Stimulated activated effector memory CD8-positive, alpha-beta T cell treated with anti-CD3 and anti-CD28 coated beads, Interleukin-12 subunit alpha, Interleukin-12 subunit beta, amount 100 ng/mL, for 72 hours (primary cell): ENCODE results near the gene GABBR2.

Source experiments
- ATAC-seq: fragments of 150-1000 bp; cut with Tn5 transposase; 2 replicates; pipeline ENCODE4 v1.10.0; 2021
- DNase-seq, 2 donors: peaks; one replicate each; pipeline ENCODE4 v3.0.0; 2021 to 2022; ENCODE audit warnings: low spot score in 2 of 2
- H3K27ac Mint-ChIP-seq: one replicate; pipeline ENCODE4 v1.8.0; 2022; ENCODE audit warnings: mild to moderate bottlenecking, mixed read lengths
- H3K36me3 Mint-ChIP-seq: one replicate; pipeline ENCODE4 v1.8.0; 2022; ENCODE audit warnings: mild to moderate bottlenecking, mixed read lengths
- H3K4me1 Mint-ChIP-seq: one replicate; pipeline ENCODE4 v1.8.0; 2022; ENCODE audit warnings: mixed read lengths
- H3K4me3 Mint-ChIP-seq: one replicate; pipeline ENCODE4 v1.8.0; 2022; ENCODE audit warnings: mild to moderate bottlenecking, mixed read lengths
- H3K9me3 Mint-ChIP-seq: one replicate; pipeline ENCODE4 v1.8.0; 2022; ENCODE audit warnings: mixed read lengths

The GABBR2 gene

DNA sequence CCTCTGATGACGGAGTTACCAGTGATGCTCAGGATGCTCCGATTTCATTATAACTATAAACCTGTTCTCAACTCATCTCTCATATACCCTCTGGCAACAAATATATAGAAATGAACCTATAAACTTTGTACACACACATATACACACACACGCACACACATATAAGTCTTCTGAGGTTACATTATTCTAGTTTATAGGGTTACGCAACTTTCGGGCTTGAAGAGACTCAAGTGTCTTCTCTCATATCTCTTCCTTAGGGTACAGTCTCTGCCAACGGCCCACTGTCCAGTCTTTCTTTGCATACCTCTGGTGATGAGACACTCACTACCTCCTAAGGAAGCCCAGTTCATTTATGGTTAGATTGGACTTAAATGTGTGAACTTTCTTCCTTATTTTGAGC lies 383.9 kb downstream of the GABBR2 start:
- Mint-ChIP-seq H3K4me1 (no peaks in the 10 kb centered on the region), H3K27ac (no peak overlapping the region), H3K9me3 (no peaks in the 10 kb centered on the region), H3K4me3 (no peak overlapping the region), H3K36me3 (no peaks in the 10 kb centered on the region)
- ATAC-seq (no peak), DNase-seq (no peak)

GRCh38 chr9:98323831-98324135 lies 385.0 kb downstream of the GABBR2 start:
- no peak for ATAC-seq
- no peak overlapping the region for H3K4me3 Mint-ChIP-seq
- H3K36me3 Mint-ChIP-seq: no peaks in the 10 kb centered on the region

GRCh38 chr9:98323051-98323830 lies 385.5 kb downstream of the GABBR2 start:
- no peak for DNase-seq

More at GRCh38 chr9:98323831-98324135, 385.0 kb downstream of the GABBR2 start:
- DNase-seq: no peak
- H3K9me3 Mint-ChIP-seq: no peaks in the 10 kb centered on the region
- H3K4me1 Mint-ChIP-seq: no peaks in the 10 kb centered on the region
- no peak overlapping the region for H3K27ac Mint-ChIP-seq

GRCh38 chr9:98321269-98321668 lies 387.5 kb downstream of the GABBR2 start:
- H3K9me3 Mint-ChIP-seq: no peaks in the 10 kb centered on the region
- no peaks in the 10 kb centered on the region for H3K36me3 Mint-ChIP-seq
- ATAC-seq (peak; percentile 23), DNase-seq (no peak)
- H3K4me1 Mint-ChIP-seq: no peaks in the 10 kb centered on the region
- H3K4me3 Mint-ChIP-seq: no peak overlapping the region
- H3K27ac Mint-ChIP-seq: no peak overlapping the region

More at GRCh38 chr9:98323051-98323830, 385.5 kb downstream of the GABBR2 start:
- Mint-ChIP-seq H3K9me3 (no peaks in the 10 kb centered on the region), H3K4me1 (no peaks in the 10 kb centered on the region), H3K36me3 (no peaks in the 10 kb centered on the region), H3K27ac (no peak overlapping the region), H3K4me3 (no peak overlapping the region)
- ATAC-seq: no peak

DNA sequence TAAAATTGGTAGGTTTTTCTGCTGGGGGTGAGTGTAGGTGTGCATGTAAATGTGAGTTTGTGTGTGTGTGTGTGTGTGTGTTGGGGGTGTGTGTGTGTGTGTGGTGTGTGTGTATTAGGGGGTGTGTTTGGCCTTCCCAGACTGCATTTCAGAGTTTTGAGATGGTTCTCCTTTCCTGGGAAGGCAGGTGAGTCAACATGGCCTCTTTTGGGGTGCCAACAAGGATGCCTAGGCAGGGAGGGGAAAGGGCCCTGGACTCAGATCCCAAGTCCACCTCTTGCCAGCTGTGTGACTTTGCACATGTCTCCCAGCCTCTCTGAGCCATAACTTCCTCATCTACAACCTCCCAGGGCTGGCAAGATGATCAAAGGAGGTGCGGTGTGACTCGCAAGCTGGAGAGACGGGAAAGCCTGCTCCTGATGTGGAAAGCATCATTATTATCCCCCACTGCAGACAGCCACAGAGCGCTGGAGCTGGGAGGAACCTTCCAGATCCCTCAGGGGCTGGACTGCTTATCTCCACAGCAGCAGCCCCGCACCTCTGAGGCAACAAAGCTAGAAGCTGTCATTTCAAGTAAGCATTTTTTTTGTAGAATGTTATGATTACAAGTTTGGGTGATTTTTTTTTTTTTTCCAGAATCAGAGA lies 389.8 kb downstream of the GABBR2 start:
- H3K9me3 Mint-ChIP-seq: no peaks in the 10 kb centered on the region
- ATAC-seq (no peak), DNase-seq (no peak)
- no peaks in the 10 kb centered on the region for H3K4me1 Mint-ChIP-seq
- H3K36me3 Mint-ChIP-seq: no peaks in the 10 kb centered on the region
- no peak overlapping the region for H3K27ac Mint-ChIP-seq
- no peak overlapping the region for H3K4me3 Mint-ChIP-seq

GRCh38 chr9:98318041-98318790 lies 390.5 kb downstream of the GABBR2 start:
- no peaks in the 10 kb centered on the region for H3K4me1 Mint-ChIP-seq
- H3K27ac Mint-ChIP-seq: no peak overlapping the region
- no peaks in the 10 kb centered on the region for H3K36me3 Mint-ChIP-seq
- no peaks in the 10 kb centered on the region for H3K9me3 Mint-ChIP-seq
- H3K4me3 Mint-ChIP-seq: no peak overlapping the region
- ATAC-seq (no peak), DNase-seq (no peak)

DNA sequence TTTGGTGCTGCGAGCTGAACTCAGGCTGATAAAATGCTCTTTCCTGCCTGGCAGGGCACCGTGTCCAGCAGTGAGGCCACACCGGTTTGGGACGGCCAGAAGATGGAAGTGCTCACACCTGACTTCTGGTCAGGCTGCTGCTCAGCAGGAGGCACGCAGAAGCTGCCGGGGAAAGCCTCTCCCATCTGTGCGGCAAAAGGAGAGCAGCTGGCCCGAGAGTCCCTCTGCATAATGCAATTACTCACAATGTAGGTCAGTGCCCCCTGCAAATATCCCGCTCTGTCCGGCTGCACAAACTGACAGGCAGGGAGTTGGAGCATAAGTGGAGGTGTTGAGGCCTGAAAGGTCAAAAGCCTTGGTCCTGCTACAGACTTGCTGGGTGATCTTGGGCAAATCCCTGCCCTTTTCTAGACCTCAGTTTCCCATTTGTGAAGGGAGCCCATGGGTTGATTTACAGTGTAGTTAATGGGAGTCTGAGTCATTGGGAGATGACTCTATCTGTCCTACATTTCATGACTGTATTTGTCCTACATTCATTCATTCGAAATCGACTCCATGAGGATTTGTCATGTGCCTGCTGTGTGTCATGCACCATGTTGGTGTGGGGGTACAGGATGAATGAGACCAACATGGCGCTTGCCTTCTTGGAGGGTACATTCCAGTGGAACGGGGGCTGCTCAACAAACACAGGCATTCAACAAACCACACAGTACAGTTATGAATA lies 391.4 kb downstream of the GABBR2 start:
- DNase-seq: no peak
- Mint-ChIP-seq H3K9me3 (no peaks in the 10 kb centered on the region), H3K4me3 (no peak overlapping the region), H3K27ac (no peak overlapping the region), H3K36me3 (no peaks in the 10 kb centered on the region), H3K4me1 (no peaks in the 10 kb centered on the region)
- no peak for ATAC-seq

GRCh38 chr9:98316445-98317133 lies 392.1 kb downstream of the GABBR2 start:
- no peak for ATAC-seq
- no peak for DNase-seq
- Mint-ChIP-seq H3K27ac (no peak overlapping the region), H3K4me3 (no peak overlapping the region), H3K9me3 (no peaks in the 10 kb centered on the region), H3K36me3 (no peaks in the 10 kb centered on the region), H3K4me1 (no peaks in the 10 kb centered on the region)

DNA sequence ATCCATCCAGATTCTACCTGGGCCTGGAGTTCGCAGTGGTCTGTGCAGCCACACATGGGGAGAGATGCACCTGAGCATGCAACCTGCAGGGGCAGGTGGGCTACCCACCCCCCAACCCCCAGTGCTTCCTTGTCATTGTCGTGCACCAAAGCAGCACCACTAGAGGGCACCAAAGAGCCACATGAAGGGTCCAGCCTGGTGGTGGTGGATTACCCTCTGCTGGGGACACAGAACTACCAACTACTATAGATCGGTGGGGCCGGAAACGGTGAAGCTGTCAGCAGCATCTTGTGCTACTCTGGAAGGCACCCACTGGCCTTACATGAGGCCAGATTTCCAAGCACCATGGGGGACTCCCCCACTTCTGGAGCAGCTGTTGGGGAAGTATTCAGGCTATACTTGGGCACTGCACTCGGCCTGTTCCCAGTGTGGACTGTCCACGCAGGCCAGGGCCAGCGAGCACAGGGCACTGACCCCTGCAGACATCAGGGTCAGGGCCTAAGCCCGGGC lies 393.1 kb downstream of the GABBR2 start:
- no peak overlapping the region for H3K27ac Mint-ChIP-seq
- no peaks in the 10 kb centered on the region for H3K36me3 Mint-ChIP-seq
- H3K4me1 Mint-ChIP-seq: no peaks in the 10 kb centered on the region
- peak; percentile 67 to 89 for DNase-seq
- H3K9me3 Mint-ChIP-seq: no peaks in the 10 kb centered on the region
- H3K4me3 Mint-ChIP-seq: no peak overlapping the region
- ATAC-seq: peak; percentile 82

GRCh38 chr9:98315067-98315453 lies 393.7 kb downstream of the GABBR2 start:
- DNase-seq: no peak
- Mint-ChIP-seq H3K9me3 (no peaks in the 10 kb centered on the region), H3K4me1 (no peaks in the 10 kb centered on the region), H3K4me3 (no peak overlapping the region), H3K27ac (no peak overlapping the region), H3K36me3 (no peaks in the 10 kb centered on the region)
- ATAC-seq: no peak

DNA sequence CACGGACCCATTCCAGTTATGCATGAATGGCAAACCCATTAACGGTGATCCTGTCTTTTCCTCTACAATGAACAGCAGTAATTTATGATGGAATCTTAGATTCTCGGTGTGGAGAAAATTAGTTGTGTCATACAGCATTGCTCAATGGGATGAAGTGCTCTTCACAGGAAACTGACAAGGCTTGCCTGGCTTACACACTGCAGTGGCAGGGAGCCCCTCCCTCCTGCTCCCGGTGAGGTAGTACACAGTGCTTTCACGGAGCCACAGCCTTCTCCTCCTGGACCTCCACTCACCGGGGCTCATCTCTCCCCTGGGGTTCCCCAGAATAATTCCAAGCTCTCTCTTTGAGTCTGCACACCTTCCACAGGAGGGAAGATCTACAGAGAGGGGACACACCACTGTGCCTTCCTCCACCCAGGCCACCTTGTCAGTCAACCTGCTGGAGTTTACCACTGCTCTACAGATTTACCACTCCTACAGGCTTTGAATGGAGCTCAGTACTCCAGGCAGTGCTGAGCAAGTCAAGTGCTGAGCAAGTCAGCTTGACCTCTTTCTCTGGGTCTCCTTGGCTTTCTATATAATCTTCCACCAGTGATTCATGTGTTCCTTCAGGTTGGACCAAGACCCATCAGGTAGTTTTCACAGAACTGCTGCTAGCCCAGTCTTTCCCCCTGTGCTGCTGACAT lies 394.2 kb downstream of the GABBR2 start:
- H3K36me3 Mint-ChIP-seq: no peaks in the 10 kb centered on the region
- H3K4me1 Mint-ChIP-seq: no peaks in the 10 kb centered on the region
- DNase-seq (no peak), ATAC-seq (no peak)
- no peaks in the 10 kb centered on the region for H3K9me3 Mint-ChIP-seq
- H3K27ac Mint-ChIP-seq: no peak overlapping the region
- H3K4me3 Mint-ChIP-seq: no peak overlapping the region

DNA sequence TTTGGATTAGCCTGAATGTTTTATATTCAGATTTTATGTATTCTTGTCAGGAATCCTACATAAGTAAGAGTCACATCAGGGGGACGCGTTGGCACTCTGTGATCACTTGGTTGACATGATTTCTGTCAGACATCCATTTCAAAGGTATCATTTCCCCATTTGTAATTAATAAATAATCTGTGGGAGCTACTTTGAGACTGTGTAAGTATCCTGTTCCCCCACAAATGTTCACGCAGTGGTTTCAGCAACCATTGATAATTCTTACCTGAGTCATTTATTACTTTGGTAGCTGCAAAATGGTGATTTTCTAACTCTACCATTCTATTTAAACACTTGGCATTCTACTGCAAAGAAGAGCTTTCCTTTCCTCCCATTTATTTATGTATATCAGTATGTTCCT lies 396.4 kb downstream of the GABBR2 start:
- no peak overlapping the region for H3K27ac Mint-ChIP-seq
- H3K36me3 Mint-ChIP-seq: no peaks in the 10 kb centered on the region
- ATAC-seq (no peak), DNase-seq (no peak)
- H3K4me1 Mint-ChIP-seq: no peaks in the 10 kb centered on the region
- H3K9me3 Mint-ChIP-seq: no peaks in the 10 kb centered on the region
- H3K4me3 Mint-ChIP-seq: no peak overlapping the region

DNA sequence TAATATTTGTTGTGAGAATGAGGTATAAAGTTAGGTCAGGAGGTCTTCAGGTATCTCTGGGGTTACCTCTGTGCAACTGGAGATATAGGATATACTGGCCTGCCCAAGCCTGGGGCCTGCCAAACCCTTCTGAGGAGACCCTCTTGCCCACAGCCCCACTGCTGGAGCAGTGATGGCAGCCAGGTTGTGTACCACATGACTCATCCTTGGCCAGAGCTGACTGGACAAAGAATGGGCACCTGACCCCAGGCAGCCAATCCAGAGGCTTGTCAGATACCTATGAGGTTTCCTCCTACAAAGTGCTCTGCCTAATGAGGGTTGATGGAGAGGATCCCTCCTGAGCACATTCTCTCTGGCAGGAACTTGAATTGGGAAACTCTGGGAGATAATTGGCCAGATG lies 397.2 kb downstream of the GABBR2 start:
- DNase-seq: no peak
- Mint-ChIP-seq H3K27ac (no peak overlapping the region), H3K36me3 (no peaks in the 10 kb centered on the region), H3K4me1 (no peaks in the 10 kb centered on the region), H3K9me3 (no peaks in the 10 kb centered on the region), H3K4me3 (no peak overlapping the region)
- no peak for ATAC-seq

DNA sequence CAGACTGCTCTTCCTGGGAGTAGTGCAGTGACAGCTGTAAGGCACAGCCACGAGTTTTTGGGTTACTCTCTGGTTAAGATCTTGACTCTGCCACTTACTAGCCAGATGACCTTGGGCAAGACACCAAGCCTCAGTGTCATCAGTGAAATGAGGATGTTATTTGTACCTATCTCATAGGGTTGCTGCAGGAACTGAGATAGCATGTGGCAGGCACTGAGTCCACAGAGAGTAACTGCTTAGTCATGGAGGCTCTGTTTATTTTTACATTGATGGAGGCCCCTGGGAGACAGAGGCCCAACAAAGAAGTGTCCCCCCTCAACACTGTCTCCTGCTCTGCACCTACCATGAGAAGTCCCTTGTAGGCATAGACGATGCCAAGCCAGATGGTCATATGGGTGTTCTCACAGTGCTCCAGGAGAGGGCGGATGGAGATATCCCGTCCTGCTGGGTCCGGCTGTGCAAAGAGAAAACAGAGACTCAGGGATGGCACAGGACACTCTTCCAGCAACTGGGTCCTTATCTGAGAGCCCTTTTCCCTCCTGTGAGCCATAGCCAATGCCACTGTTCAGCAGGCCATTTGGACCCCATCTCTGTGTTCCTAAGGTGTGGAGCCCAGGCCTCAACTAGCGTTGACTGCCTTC lies 397.9 kb downstream of the GABBR2 start:
- DNase-seq (no peak), ATAC-seq (no peak)
- no peaks in the 10 kb centered on the region for H3K9me3 Mint-ChIP-seq
- no peaks in the 10 kb centered on the region for H3K4me1 Mint-ChIP-seq
- no peak overlapping the region for H3K27ac Mint-ChIP-seq
- H3K36me3 Mint-ChIP-seq: no peaks in the 10 kb centered on the region
- H3K4me3 Mint-ChIP-seq: no peak overlapping the region
